ENCODE measurements around the gene POLE.

DNA sequence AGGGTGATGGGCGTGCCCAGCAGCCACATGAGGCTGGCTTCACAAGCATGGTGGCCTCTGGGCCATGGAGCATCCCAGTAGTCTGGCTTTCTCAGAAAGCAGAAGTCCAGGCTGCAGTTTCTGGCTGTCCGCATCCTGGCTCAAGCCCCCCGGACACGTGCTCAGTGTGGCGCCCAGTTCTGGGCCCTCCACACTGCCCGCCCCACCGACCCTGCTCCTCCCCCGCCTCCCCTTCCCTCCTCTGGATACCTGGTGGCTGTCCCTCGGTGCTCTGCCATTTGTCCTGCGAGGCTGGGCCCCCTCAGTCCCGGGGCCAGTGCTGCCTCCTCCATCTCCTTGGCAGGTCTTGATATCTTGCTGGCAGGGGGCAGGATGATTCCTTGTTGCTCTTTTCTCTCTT is 108.3 kb downstream of the POLE start:
- TF ChIP-seq, protein P1, sequence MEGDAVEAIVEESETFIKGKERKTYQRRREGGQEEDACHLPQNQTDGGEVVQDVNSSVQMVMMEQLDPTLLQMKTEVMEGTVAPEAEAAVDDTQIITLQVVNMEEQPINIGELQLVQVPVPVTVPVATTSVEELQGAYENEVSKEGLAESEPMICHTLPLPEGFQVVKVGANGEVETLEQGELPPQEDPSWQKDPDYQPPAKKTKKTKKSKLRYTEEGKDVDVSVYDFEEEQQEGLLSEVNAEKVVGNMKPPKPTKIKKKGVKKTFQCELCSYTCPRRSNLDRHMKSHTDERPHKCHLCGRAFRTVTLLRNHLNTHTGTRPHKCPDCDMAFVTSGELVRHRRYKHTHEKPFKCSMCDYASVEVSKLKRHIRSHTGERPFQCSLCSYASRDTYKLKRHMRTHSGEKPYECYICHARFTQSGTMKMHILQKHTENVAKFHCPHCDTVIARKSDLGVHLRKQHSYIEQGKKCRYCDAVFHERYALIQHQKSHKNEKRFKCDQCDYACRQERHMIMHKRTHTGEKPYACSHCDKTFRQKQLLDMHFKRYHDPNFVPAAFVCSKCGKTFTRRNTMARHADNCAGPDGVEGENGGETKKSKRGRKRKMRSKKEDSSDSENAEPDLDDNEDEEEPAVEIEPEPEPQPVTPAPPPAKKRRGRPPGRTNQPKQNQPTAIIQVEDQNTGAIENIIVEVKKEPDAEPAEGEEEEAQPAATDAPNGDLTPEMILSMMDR (IDR thresholded peaks at IDR 0.05): no peak
- no peak for TF ChIP-seq POLR2A (IDR thresholded peaks at IDR 0.05)

Data from lower leg skin (tissue), 3 donors.